Type B pancreatic cell (in vitro differentiated cells): ENCODE measurements around the gene RBM4B. TPM values are rescaled to one million over a fixed set of nuclear protein-coding genes. Genes with fewer than 3 reads are reported as not detected.

ENCODE experiments used
- DNase-seq: peaks from one replicate; pipeline ENCODE4 v3.0.0; 2021; ENCODE audit warnings: mixed read lengths; ENCODE audit not compliant: unreplicated experiment; ENCODE audit errors: extremely low spot score
- H3K27ac Mint-ChIP-seq: 2 replicates; pipeline ENCODE4 v1.8.0; 2021; ENCODE audit warnings: mild to moderate bottlenecking, mixed read lengths
- H3K27me3 Mint-ChIP-seq: 2 replicates; pipeline ENCODE4 v1.8.0; 2021; ENCODE audit warnings: mixed read lengths
- H3K36me3 Mint-ChIP-seq: 2 replicates; pipeline ENCODE4 v1.8.0; 2021; ENCODE audit warnings: mixed read lengths
- H3K4me1 Mint-ChIP-seq: one replicate; pipeline ENCODE4 v1.8.0; 2021; ENCODE audit warnings: mixed read lengths; ENCODE audit not compliant: unreplicated experiment
- H3K4me3 Mint-ChIP-seq: 2 replicates; pipeline ENCODE4 v1.8.0; 2021; ENCODE audit warnings: mild to moderate bottlenecking, mixed read lengths
- H3K9me3 Mint-ChIP-seq: 2 replicates; pipeline ENCODE4 v1.8.0; 2021; ENCODE audit warnings: mixed read lengths
- CTCF ChIP-seq: fragments of 200-600 bp; sonication (generic); conservative IDR thresholded peaks from 2 replicates; pipeline ENCODE4 v1.5.0; 2021; ENCODE audit warnings: antibody characterized with exemption, mild to moderate bottlenecking
- total RNA-seq: library from RNA; stranded (reverse); gene quantifications from 2 replicates; pipeline ENCODE4 v1.2.1, GENCODE V29; 2021; ENCODE audit warnings: low replicate concordance

RBM4B gene
- total RNA-seq, 1 donor from 2014 or later = 49.1 TPM

GRCh38 chr11:66685276-66686099 lies 7.8 kb upstream of the RBM4B start:
- TF ChIP-seq CTCF = no peak
- no peak overlapping the region for H3K4me3 Mint-ChIP-seq
- peak overlapping the region; percentile 72 for H3K27ac Mint-ChIP-seq
- no peaks in the 10 kb centered on the region for H3K9me3 Mint-ChIP-seq
- peaks cover 10% of the 10 kb centered on the region for H3K4me1 Mint-ChIP-seq
- H3K36me3 Mint-ChIP-seq = peaks cover 9% of the 10 kb centered on the region
- DNase-seq = no peak
- no peaks in the 10 kb centered on the region for H3K27me3 Mint-ChIP-seq

- no peak for TF ChIP-seq CTCF
- Mint-ChIP-seq H3K4me3 (no peak overlapping the region), H3K4me1 (peaks cover 10% of the 10 kb centered on the region), H3K27ac (peak overlapping the region; percentile 72), H3K36me3 (peaks cover 9% of the 10 kb centered on the region), H3K27me3 (no peaks in the 10 kb centered on the region), H3K9me3 (no peaks in the 10 kb centered on the region)
- DNase-seq = no peak
These were observed 6.9 kb upstream of the RBM4B start for GRCh38 chr11:66684635-66685034.

GRCh38 chr11:66683877-66684276 lies 6.2 kb upstream of the RBM4B start:
- Mint-ChIP-seq H3K36me3 (peaks cover 9% of the 10 kb centered on the region), H3K27ac (no peak overlapping the region), H3K4me3 (no peak overlapping the region), H3K9me3 (no peaks in the 10 kb centered on the region), H3K27me3 (no peaks in the 10 kb centered on the region), H3K4me1 (peaks cover 10% of the 10 kb centered on the region)
- TF ChIP-seq CTCF = no peak
- no peak for DNase-seq

DNA sequence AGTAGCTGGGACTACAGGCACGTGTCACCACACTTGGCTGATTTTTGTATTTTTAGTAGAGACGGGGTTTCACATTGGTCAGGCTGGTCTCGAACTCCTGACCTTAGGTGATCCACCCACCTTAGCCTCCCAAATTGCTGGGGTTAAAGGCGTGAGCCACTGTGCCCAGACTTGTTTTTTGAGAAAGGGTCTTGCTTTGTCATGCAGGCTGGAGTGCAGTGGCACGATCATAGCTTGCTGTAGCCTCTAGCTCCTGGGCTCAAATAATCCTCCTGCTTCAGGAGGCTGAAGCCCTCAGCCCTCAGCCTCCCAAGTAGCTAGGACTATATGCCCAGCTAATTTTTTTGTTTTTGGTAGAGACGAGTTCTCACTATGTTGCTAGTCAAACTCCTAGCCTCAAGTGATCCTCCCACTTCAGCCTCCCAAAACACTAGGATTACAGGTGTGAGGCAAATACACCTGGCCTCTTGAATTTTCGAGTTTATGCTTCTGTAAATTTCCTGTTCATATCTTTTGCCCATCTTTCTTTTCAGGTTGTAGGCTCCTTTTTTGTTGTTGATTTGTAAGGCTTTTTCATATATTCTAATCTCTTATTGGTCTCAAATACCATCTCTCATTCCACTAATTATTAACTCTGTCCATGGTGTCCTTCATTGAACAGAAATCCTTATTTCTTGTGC lies 3.4 kb upstream of the RBM4B start:
- Mint-ChIP-seq H3K27me3 (no peaks in the 10 kb centered on the region), H3K36me3 (peaks cover 12% of the 10 kb centered on the region), H3K4me1 (peaks cover 22% of the 10 kb centered on the region), H3K27ac (peak overlapping the region; percentile 41), H3K4me3 (no peak overlapping the region), H3K9me3 (no peaks in the 10 kb centered on the region)
- no peak for DNase-seq
- no peak for TF ChIP-seq CTCF

- Mint-ChIP-seq H3K27ac (peak overlapping the region; percentile 99), H3K9me3 (no peaks in the 10 kb centered on the region), H3K4me3 (peak overlapping the region; percentile 98), H3K4me1 (peaks cover 29% of the 10 kb centered on the region), H3K27me3 (no peaks in the 10 kb centered on the region), H3K36me3 (peaks cover 15% of the 10 kb centered on the region)
- DNase-seq = no peak
- TF ChIP-seq CTCF = no peak
These were observed 622 bp downstream of the RBM4B start for GRCh38 chr11:66676931-66677598.
